Measurements from ENCODE around the gene CTSC.

The CTSC gene

DNA sequence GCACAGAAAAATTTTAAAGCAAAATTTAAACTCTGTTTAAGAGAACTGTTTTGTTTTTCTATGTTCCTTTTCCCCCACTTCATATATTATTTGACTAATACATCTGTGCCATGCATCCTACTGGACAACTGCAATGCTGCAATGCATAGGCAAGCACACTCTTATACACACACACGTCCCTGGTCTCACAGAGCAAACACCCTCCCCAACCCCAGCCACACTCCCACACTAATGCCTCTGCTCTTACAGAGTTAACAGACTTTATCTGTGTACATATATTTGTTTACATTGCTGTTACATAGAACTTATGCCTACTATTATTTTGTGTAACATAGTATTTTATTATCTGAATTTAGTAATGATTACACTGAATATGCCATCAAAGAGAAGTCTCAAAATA lies 25.5 kb upstream of the CTSC start:
- in situ Hi-C loops (cut with MboI; ENCODE audit: low pct_unique_long_range_greater_than_20kb, low sequenced_read_pairs, unreplicated experiment): no loop called here
- TF ChIP-seq, protein P1, sequence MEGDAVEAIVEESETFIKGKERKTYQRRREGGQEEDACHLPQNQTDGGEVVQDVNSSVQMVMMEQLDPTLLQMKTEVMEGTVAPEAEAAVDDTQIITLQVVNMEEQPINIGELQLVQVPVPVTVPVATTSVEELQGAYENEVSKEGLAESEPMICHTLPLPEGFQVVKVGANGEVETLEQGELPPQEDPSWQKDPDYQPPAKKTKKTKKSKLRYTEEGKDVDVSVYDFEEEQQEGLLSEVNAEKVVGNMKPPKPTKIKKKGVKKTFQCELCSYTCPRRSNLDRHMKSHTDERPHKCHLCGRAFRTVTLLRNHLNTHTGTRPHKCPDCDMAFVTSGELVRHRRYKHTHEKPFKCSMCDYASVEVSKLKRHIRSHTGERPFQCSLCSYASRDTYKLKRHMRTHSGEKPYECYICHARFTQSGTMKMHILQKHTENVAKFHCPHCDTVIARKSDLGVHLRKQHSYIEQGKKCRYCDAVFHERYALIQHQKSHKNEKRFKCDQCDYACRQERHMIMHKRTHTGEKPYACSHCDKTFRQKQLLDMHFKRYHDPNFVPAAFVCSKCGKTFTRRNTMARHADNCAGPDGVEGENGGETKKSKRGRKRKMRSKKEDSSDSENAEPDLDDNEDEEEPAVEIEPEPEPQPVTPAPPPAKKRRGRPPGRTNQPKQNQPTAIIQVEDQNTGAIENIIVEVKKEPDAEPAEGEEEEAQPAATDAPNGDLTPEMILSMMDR (IDR thresholded peaks at IDR 0.05; ENCODE audit: extremely low read depth, insufficient read depth, missing control alignments): no peak
- DNase-seq (ENCODE audit: low spot score): no peak

DNA sequence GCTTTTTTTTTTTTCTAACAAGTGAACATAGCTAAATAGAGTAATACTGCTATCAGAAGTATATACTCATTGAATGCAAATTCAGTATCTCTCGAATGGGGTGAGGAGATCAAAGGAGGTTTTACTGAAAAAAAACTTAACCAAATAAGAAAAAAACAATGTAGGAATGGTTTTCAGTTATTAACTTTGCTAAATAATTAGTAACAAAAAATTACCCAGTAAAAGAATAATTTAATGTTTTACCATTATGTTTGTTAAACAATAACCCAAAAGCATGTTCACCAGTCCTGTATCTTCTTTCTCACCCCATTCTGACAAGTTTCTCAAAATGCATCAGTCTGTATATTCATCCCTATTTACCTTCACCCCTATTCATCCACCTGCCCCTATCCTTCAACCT lies 22.6 kb upstream of the CTSC start:
- no peak for DNase-seq (ENCODE audit: low spot score)
- in situ Hi-C loops (cut with MboI; ENCODE audit: low pct_unique_long_range_greater_than_20kb, low sequenced_read_pairs, unreplicated experiment): no loop called here
- TF ChIP-seq, protein P1 (IDR thresholded peaks at IDR 0.05; ENCODE audit: extremely low read depth, insufficient read depth, missing control alignments): no peak

DNA sequence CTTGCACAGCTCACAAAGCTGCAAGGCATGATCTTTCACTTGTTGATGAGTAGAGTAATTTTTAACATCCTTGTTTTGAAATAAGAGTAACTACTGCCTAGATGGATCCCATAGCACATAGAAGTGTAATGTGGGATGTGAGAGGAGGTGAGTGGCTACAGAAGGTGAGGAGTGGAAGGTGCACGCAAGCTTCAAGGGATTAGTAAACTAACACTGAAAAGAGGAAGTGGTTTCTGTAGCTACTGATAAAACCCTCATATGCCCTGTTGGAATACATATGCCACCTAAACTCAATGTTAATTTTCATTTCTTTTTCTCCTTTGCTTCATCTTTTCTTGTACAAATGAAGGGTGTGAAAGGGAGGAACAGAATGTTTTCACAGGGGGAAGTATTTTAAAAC lies 22.0 kb upstream of the CTSC start:
- DNase-seq (ENCODE audit: low spot score): no peak
- TF ChIP-seq, protein P1 (IDR thresholded peaks at IDR 0.05; ENCODE audit: extremely low read depth, insufficient read depth, missing control alignments): no peak
- in situ Hi-C loops (cut with MboI; ENCODE audit: low pct_unique_long_range_greater_than_20kb, low sequenced_read_pairs, unreplicated experiment): no loop called here

DNA sequence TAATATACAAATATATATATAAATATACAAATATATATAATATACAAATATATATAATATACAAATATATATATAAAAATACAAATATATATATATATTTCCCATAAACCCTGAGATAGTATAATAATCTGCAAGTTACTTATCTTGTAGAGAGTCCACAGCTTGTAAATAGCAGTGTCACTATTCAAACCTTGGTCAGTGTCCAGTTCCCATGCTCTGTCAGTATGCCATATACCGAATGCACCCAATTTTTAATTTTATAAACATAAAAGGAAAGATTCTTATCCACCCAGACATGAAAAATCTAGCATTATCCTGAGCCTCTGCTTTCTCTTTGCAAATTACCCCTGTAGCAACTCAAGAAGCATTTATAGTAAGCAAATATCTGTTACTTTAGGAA lies 21.6 kb upstream of the CTSC start:
- TF ChIP-seq, protein P1 (IDR thresholded peaks at IDR 0.05; ENCODE audit: extremely low read depth, insufficient read depth, missing control alignments): no peak
- no peak for DNase-seq (ENCODE audit: low spot score)
- in situ Hi-C loops (cut with MboI; ENCODE audit: low pct_unique_long_range_greater_than_20kb, low sequenced_read_pairs, unreplicated experiment): no loop called here

DNA sequence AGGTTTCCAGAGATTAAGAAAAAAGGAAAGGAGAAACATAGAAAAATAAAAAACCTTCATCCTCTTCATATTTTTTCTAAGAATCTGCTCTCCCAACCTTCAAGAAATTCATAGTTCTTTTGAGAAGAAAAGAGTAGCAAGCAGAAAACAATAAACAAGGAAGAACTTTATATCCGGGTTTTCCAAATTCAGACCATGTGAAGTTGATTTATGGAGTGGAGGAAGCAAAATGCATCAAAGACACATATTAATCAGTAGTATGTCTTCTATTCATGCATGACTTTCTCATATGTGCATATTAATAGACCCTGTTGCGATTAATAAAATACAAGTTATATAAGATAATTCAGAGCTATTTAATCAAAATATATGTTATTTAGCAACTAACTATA lies 20.5 kb upstream of the CTSC start:
- in situ Hi-C loops (cut with MboI; ENCODE audit: low pct_unique_long_range_greater_than_20kb, low sequenced_read_pairs, unreplicated experiment): no loop called here
- no peak for DNase-seq (ENCODE audit: low spot score)
- TF ChIP-seq, protein P1 (IDR thresholded peaks at IDR 0.05; ENCODE audit: extremely low read depth, insufficient read depth, missing control alignments): no peak

DNA sequence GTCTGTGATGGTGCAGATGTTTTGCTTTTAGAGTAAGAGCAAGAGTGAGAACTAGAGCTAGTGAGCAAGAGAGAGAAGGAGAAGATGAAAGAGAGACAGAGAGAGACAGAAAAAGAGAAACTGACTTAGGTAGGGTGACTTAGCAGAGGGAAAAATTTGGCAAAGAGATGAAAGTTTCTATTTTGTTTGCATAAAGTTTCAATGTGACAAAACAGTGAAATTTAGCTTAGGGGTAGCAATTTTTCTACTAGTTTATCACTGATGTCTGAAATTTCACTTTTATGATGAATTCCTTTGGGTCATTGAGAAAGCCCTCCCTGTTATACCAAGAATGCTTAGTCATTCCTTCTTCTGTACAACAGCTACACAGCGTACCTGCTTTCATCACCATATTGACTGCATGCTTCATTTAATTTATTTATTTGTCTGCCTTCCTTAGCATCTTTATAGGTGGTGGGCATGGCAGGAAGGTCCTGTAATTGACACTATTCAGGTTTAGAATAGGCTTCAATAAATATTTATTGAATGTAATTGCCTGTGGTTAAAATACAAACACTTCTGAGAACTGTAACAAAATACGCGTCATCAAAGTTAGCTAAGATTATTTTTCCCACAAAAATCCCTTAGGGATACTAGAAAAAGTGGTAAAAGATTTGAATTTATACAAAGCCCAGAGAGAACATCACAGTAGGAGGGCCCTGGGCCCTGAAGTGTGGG lies 19.9 kb upstream of the CTSC start:
- TF ChIP-seq, protein P1 (IDR thresholded peaks at IDR 0.05; ENCODE audit: extremely low read depth, insufficient read depth, missing control alignments): no peak
- in situ Hi-C loops (cut with MboI; ENCODE audit: low pct_unique_long_range_greater_than_20kb, low sequenced_read_pairs, unreplicated experiment): no loop called here
- DNase-seq (ENCODE audit: low spot score): peak; percentile 37

All from GM13977 (cell line).